Measurements from ENCODE around the gene BMPR1B. TPM values are rescaled to one million over a fixed set of nuclear protein-coding genes. Genes with fewer than 3 reads are reported as not detected.

BMPR1B gene
- total and polyA plus RNA-seq, 2 of the 4 experiments (the other 2 are of a cell fraction) = 0.24 to 0.90 TPM

- Histone ChIP-seq H3K9ac (ENCODE audit: low read depth, low read length) (no peak overlapping the region), H3K9me3 (ENCODE audit: control insufficient read depth, insufficient read depth, low read length) (no peaks in the 10 kb centered on the region), H3K4ac (ENCODE audit: low read depth, low read length) (0 out of 2 replicates have a peak overlapping the region, but pooled peaks have one; percentile 53), H3K79me1 (ENCODE audit: low read depth in 1 of 2, low read length in 2 of 2) (no peaks in the 10 kb centered on the region), H3K36me3 (ENCODE audit: control insufficient read depth, insufficient read depth, low read length) (no peaks in the 10 kb centered on the region), H3K14ac (replicated peaks; ENCODE audit: low read depth, low read length) (no peak overlapping the region), H2BK120ac (ENCODE audit: low read depth, low read length) (no peak overlapping the region), H2AK5ac (ENCODE audit: low read depth, low read length) (no peak overlapping the region), H2BK15ac (ENCODE audit: low read depth, low read length) (no peak overlapping the region), H2BK20ac (ENCODE audit: low read depth, low read length) (no peak overlapping the region), H3K18ac (ENCODE audit: low read depth, low read length) (no peak overlapping the region), H3K4me2 (ENCODE audit: low read depth, low read length) (no peak overlapping the region), H2BK5ac (ENCODE audit: low read depth, low read length, poor library complexity, severe bottlenecking) (no peak overlapping the region), H3K56ac (ENCODE audit: extremely low read depth, insufficient read depth, low read length) (no peak overlapping the region), H2AFZ (replicated peaks; ENCODE audit: low read length, poor library complexity) (no peak overlapping the region), H4K5ac (ENCODE audit: low read depth, low read length) (no peak overlapping the region), H4K20me1 (ENCODE audit: insufficient read depth, low read length) (peaks cover 4% of the 10 kb centered on the region; the same call in 1 of the 2 replicates), H4K8ac (ENCODE audit: low read depth in 2 of 2, low read length in 2 of 2) (no peak overlapping the region), H3K9me1 (ENCODE audit: insufficient read depth, low read length) (no peaks in the 10 kb centered on the region), H3K4me3 (ENCODE audit: insufficient read depth, low read depth, low read length) (no peak overlapping the region), H3K23ac (ENCODE audit: low read depth, low read length) (no peak overlapping the region), H3K4me1 (ENCODE audit: control insufficient read depth, insufficient read depth, low read length) (peaks cover 3% of the 10 kb centered on the region; the same call in 1 of the 2 replicates), H4K91ac (ENCODE audit: insufficient read depth, low read depth, low read length) (no peak overlapping the region), H2AK9ac (replicated peaks; ENCODE audit: low read depth, low read length, poor library complexity) (no peak overlapping the region), H3K27ac (ENCODE audit: insufficient read depth, low read length) (no peak overlapping the region), H3K27me3 (ENCODE audit: control insufficient read depth, insufficient read depth, low read length) (peaks cover 4% of the 10 kb centered on the region)
- POLR2A ChIA-PET (ENCODE audit: unreplicated experiment) = no interaction called here
- in situ Hi-C loops (cut with MboI; ENCODE audit: low sequenced_read_pairs) = loop anchor here (25.0 kb wide), 3 partner anchors 340 to 1315 kb away; partner anchors contain the start of gene BMPR1B
- intact Hi-C loops (cut with micrococcal nuclease) = no loop called here
- no TSS peak for BruUV-seq (replicated peaks)
- WGBS, 2 experiments (ENCODE audit: extremely low coverage in 2 of 2, insufficient read length in 1 of 2) = no CpG with 5 or more reads among the region's 3 CpGs
- no peak for TF ChIP-seq BHLHE40 (IDR thresholded peaks at IDR 0.05; ENCODE audit: low read depth, low read length)
- TF ChIP-seq CTCF (conservative IDR thresholded peaks at IDR 0.05; ENCODE audit: low read depth, low read length) = no peak
- TF ChIP-seq FOS (IDR thresholded peaks at IDR 0.05; ENCODE audit: low read depth, low read length) = no peak
- no peak for TF ChIP-seq NFE2L2 (IDR thresholded peaks at IDR 0.05; ENCODE audit: low read depth, low read length)
- no peak for TF ChIP-seq USF2 (IDR thresholded peaks at IDR 0.05; ENCODE audit: low read depth, low read length)
- no peak for TF ChIP-seq RAD21 (IDR thresholded peaks at IDR 0.05; ENCODE audit: low read length)
- no peak for TF ChIP-seq MXI1 (IDR thresholded peaks at IDR 0.05; ENCODE audit: borderline replicate concordance, low read depth, low read length)
- TF ChIP-seq POLR2A (IDR thresholded peaks at IDR 0.05; ENCODE audit: low read depth, low read length) = no peak
- no peak for TF ChIP-seq RFX5 (IDR thresholded peaks at IDR 0.05; ENCODE audit: low read depth, low read length)
- TF ChIP-seq RCOR1 (IDR thresholded peaks at IDR 0.05; ENCODE audit: insufficient replicate concordance, low read length) = no peak
- TF ChIP-seq CEBPB (IDR thresholded peaks at IDR 0.05; ENCODE audit: low read depth, low read length) = no peak
- no peak for TF ChIP-seq MAZ (IDR thresholded peaks at IDR 0.05; ENCODE audit: borderline replicate concordance, low read depth, low read length)
- TF ChIP-seq MAFK (IDR thresholded peaks at IDR 0.05; ENCODE audit: low read depth, low read length) = no peak
- no peak for TF ChIP-seq CHD1 (IDR thresholded peaks at IDR 0.05; ENCODE audit: low read depth, low read length)
- CTCF ChIA-PET = no interaction called here
- dilution Hi-C loops (cut with HindIII; ENCODE audit: low sequenced_read_pairs, unreplicated experiment) = loop anchor here (25.0 kb wide), 1 partner anchor 465 kb away; no protein-coding TSS in a partner anchor
- DNase-seq = no peak
- ATAC-seq (ENCODE audit: low read depth) = no peak
Observed at GRCh38 chr4:95102162-95102790, 344.5 kb downstream of the BMPR1B start.

Data from IMR-90 (cell line).